ENCODE data around the gene BCAP31.

The BCAP31 gene

DNA sequence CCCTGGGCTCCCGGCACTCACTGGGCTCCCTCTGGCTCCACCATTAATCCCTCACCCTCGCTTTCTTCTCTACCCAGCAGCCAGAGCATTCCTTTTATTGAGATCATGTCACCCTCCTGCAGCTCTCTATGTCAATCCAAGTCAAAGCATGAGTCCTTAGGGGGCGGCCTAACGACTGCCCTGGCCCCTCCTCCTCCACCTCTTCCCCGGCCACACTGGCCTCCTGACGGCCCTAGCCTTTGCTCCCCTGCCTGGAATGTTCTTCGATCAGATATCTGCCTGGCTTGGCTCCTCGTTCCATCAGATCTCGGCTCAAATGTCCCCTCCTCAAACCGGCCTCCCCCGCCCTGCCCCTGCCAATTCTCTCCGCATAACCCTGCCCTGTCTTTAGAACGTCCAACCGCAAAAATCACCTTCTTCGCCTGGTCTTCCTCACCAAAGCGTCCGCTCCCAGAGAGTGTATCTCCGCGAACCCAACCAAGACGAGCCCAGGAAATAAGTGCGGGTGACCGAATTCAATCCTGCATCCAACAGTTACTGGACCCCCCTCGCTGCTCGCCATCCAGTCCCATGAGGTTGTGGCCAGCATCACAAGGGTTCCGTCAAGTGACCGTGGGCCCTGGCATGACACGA, 49.9 kb downstream of the BCAP31 start:
- DNase-seq (ENCODE audit: low spot score) = no peak

DNA sequence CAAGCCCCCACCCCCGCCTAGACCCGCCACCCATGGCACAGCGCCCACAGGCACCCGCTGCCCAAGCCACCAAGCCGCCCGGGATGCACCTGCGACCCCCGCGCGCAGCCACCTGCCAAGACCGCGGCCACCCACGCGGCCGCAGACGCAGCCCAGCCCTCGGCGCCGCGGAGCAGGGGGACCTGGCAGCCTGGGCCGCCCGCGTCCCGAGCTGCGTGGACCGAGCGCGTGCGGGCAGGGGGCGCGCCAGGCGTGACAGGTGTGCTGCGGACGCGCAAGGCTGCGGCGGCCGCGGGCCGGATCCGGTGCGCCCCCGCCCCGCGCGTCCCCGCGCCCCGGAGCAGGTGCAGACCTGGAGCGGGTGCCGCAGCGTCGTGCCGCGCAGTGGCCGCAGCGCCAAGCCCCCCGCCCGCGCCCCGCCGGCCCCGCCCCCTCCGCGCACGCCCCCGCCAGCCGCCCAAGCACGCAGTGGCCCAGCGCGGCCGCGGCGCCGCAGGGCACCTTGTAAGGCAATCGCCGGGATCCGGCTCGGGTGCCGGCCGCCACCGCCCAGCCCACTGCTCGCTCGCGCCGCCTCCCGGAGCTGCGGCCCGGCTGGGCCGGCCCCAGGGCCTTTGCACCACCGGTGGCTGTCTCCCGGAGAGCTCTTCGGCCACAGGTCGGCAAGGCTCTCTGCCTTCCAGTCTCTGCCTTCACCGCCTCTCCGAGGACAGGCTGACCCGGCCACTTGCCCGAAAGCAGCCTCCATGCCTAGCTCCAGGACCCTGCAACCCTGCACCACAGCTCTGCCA, 50.6 kb downstream of the BCAP31 start, which contains the start of gene PNCK:
TSS of gene PNCK (minus strand) at position 386 of the 791 bp plus-strand sequence. CDS start 737 bp downstream, outside the sequence.
- no peak for DNase-seq (ENCODE audit: low spot score)

DNA sequence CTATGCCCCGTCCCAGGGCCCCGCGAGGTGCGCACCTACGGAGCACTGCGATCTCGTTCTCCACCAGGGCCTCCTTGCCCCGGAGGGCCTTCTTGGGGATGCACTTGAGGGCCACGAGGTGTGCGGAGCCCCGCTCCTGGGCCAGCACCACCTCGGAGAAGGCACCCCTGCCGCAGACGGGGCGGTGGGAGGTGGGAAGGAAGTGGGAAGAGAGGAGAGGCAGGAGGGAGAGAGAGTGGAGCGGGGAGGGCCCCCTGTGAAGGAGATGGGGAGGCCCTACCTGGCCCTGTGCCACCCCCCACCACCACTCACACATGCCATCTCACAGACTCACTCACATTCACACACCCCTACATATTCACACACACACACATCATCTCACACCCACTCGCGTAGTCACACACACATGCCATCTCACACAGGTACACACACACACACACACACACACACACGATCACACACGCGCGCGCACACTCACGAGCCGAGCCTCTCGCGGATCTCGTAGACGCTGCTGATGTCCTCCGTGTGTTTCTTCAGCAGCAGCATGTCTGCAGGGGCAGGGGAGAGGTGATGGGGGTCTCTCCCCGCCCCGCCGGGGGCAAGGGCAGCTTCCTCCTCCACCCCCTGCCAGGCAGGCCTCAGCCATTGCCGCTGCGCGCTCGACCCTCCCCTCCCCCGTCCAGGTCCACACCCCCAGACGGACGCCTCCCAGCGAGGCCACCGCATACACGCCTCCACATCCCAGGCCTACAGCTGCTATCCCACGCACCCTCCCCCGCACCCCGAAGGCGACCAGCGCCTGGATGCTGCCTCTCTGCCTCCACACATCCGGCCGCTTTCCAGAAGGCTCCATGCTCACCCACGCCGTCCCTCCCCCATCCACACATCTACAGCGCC, 51.4 kb downstream of the BCAP31 start:
- DNase-seq (ENCODE audit: low spot score) = no peak

DNA sequence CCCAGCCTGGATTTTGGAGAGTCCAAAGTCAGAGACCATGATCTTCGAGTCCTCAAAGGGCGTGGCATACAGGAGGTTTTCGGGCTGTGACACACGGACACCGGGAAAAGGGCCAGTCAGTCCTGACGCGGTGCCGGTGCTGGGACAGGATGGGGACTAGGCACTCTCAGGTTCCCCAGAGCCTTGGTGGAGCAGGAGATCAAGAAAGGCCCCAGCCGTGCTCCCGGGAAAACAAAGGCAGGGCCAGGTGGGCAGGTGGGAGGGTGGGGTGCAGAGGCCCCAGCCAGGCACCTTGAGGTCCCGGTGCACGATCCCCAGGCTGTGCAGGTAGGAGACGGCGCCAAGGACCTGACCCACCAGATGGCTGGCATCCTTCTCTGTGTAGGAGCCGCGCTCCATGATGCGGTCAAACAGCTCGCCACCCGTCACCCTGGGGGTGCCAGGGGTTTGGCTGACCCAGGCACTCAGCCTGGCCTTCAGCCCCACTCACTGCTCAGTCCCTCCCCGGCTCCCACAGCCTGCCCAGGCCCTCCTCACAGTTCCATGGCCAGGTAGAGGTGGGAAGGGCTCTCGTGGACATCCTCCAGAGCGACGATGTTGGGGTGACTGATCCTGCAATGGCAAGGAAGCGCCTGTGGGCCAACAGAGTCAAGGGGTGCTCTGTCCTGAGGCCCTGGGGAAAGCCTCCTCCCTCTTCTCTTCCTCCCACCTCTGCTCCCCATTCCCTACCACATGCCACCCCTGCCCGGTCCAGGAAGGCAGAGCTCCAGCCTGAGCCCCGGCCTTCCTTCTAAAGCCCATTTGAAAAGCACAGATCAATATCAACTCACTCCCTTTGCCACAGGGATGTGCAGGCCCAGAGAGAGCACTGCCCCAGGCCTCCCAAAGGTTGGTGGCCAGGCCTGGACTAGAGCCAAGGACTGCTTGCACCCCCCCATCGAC, 52.3 kb downstream of the BCAP31 start:
- DNase-seq (ENCODE audit: low spot score) = no peak

DNA sequence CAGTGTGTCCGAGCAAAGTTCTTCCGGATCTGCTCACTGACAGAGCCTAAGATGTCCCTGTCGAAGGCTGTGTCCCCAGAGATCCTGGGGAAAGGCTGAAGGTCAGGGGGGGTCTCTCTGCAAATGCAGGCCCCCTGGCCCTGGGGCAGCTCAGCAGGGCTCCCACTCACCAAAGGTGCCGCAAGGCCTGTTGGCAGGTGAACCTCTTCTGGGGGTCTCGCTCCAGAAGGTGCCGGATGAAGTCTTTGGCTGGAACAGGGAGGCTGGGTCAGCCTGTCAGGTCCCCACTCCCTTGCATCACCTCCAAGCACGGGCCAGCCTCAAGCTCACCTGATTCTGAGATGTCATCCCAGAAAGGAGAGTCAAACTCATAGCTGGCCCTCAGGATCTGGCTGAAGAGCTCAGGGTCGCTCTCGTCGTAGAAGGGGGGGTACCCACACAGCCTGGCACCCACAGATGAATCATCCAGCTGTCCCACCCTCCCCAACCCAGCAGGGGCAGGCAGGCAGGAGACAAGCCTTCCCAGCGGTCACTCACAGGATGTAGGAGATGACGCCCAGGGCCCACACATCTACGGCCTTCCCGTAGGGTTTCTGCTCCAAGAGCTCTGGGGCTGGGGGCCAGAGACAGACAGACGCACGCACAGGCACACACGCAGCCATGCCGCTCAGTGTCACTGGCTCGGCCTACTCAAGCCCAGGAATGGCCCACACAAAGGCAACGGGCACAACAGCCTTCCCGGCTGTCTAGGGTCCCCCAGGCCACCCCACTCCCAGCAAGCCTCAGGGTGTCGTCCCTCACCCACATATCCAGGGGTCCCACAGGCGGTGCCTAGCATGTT, 53.2 kb downstream of the BCAP31 start:
- no peak for DNase-seq (ENCODE audit: low spot score)

DNA sequence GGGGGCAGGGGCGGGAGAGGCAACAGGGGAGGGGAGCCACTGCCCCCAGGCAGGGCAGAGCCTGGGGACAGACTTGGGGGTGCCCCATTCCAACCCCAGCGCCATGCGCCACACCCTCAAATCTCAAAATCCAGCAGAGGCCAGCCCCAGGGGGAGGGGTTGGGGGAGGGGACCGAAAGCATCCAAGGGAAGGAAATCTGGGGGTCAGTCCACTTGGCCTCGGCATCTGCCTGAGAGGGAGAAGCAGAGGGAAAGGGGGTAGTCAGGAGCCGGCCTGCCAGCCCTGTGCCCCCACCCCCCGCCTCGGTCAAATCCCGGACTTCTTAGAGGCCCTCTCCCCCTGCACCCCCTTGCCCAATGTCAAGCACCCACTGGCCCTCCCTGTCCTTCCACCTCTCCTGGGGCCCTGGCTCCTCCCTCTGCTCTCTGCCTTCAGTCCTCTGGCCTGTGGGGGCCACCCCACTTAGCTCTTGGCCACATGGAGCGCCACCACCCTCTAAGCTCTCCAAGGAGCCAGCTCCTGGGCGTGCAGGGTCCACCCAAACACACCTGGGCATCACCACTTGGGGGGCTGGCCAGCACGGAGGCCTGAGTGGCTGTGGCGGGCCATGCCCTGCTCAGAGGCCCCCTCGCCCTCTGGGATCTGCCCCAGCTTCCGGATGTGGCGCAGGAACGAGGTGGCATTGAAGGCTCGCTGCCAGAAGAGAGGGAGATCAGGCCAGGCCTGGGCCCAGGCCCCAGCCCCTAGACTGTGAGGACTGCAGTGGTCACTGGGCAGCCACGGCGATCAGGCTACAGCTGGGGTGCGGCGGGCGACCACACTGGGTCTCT, 54.1 kb downstream of the BCAP31 start:
- DNase-seq (ENCODE audit: low spot score) = no peak

DNA sequence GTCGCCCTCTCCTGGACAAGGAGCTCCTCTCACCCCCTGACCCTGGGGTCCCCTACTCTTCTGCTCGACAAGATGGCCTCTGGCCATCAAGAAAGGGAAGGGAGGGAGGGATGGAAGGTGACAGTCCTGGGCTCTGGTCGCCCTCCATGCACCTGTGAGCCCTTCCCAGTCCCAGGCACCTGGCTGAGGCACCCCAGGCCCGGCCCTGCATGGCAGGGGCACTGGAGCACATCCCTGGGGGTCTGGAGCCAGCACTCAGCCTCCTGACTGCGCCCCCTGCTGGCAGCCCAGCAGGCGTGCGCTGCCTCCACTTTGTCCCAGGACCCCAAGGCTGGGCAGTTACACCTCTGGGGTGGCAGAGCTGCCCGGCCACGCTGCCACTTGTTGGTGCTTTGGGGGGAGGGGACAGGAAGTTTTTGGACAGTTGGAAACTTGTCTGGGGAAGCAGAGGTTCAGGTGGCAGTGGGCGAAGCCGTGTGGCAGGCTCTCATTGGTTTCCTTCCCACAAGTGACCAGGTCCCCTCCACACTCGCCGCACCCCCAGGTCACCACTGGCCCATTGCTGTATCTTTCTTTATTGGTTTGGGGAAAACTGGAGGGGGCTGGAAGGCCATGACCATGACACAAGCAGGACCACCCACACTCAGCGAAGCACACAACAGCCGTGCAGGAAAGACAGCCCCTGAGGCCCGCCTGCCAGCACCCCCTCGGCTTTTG, 54.9 kb downstream of the BCAP31 start:
- no peak for DNase-seq (ENCODE audit: low spot score)

DNA sequence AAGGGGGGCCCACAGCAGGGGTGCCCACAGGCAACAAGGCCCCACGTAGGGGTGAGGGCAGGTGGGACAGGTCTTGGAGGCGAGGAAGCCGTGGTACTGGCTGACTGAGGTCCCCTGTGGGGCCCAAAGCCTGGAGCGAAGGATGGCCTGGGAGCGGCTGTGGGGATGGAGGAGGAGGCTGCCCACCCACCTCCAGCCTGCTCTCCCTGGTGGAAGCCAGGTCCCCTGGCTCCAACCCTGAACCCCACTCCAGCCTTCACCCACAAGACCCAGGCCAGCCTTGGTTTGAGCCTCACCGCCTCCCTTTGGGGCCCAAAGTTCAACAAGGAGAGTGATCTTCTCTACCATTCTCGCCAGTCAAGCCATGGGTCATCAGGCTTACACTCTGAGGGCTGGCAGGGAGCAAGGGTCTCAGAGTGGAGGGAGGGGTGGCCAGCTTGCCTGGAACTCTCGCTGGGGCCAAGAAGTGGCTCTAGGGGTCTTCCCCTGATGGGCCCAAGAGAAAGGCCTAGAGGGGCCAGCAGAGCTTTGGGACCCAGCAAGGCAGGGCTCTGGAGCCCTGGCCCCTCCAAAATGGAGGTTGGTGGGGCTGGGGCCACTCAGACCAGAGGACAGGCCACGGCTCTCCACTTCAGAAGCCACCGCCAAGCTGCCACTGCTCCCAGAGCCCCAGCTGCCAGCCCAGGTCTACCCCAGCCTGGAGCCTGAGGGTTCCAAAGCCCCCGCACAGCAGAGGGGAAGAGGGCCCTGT, 55.6 kb downstream of the BCAP31 start:
- DNase-seq (ENCODE audit: low spot score) = no peak

DNA sequence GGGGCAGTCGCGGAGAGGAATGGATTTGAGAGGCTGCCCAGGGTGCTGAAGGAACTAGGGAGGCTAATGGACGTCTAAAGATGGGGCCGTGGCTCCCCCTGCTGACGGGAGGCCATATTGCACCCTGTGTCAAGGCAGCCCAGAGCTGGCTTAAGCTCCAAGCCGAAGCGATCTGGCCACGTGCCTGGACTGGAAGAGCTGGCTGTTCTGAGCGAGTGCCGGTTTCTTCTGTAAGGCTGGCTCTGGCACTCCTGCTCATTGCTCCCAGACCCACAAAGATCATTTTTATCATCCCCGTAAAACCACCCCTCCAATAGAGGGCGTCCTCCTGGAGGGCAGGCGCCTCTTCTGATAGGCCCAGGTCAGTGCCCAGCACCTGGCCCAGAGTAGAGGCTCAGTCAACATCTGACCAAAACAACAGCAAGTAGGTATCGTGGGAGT, 56.2 kb downstream of the BCAP31 start:
- DNase-seq (ENCODE audit: low spot score) = peak; percentile 73

DNA sequence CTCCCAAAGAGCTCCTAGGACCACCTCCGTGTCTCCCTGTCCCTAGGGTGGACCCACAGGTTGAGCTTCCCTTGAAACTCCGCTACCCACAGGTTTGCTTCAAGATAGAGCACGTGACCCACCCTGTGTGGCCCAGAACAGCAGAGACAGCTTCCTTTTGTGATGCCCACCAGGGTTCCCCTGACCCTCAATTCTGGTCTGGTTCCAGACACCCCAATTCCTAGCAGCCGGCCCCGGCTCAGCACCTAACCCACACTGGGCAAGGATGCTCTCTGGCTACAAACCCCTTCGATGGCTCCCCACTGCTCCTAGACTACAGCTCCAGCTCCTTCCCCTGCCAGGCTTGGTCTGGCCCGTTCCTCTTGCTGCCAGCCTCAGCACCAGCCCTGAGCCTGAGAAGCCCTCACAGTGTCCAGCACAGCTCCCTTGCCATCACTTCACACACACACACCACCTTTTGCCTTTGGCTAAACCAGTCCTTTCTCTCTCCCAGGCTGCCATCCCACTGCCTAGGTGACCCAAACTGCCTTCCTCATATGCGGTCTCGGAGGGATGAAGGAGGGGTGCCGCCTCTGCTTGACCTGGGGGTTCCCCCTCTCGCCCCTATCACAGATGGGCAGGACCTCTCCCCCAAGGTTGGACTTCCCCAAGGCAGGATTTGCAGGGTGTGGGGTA, 56.8 kb downstream of the BCAP31 start:
- DNase-seq (ENCODE audit: low spot score) = no peak

DNA sequence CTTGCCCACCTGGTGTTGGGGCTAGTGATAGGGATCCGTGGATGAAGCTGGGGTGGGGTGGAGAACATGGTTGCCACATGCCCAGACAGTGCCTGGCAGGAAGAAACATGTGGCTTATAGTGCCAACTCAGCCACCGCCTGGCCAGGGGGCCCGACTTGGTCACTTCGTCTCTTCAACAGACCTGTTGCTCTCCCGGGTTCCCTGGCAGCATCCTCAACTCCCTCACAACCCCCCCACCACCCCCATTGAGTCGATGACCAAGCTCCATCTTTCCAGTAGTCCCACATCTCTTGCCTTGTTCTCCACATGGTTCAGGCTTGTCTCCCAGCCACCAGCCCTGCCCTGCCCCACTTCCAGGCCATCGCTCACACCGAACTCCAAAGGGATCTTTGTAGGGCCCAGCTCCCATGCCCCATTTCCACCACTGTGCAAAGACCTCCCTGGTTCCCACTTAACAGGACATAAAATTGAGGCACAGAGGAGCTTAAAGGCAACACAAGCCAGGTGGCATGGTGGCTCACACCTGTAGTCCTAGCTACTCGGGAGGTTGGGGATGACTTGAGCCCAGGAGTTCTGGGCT, 58.4 kb downstream of the BCAP31 start:
- no peak for DNase-seq (ENCODE audit: low spot score)

DNA sequence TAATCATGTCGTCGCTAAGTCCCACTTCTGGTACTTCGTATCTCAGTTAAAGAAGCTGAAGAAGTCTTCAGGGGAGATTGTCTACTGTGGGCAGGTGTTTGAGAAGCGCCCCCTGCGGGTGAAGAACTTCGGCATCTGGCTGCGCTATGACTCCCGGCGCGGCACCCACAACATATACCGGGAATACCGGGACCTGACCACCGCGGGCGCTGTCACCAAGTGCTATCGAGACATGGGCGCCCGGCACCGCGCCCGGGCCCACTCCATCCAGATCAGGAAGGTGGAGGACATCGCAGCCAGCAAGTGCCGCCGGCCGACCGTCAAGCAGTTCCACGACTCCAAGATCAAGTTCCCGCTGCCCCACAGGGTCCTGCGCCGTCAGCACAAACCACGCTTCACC, 61.9 kb downstream of the BCAP31 start:
- peak; percentile 29 for DNase-seq (ENCODE audit: low spot score)

DNA sequence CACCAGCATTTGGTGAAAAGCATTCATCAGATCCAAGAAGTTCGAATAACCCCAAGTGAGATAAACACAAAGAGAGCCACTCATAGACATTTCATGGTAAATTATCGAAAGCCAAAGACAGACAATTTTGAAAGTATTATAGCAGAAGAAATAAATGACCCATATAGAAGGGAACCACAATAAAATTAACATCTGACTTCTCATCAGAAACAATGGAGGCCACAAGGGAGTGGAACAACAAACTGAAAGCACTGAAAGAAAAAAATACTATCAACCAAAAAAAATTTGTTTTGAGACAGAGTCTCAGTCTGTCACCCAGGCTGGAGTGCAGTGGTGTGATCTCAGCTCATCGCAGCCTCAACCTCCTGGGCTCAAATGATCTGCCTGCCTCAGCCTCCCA, 64.9 kb downstream of the BCAP31 start:
- no peak for DNase-seq (ENCODE audit: low spot score)

DNA sequence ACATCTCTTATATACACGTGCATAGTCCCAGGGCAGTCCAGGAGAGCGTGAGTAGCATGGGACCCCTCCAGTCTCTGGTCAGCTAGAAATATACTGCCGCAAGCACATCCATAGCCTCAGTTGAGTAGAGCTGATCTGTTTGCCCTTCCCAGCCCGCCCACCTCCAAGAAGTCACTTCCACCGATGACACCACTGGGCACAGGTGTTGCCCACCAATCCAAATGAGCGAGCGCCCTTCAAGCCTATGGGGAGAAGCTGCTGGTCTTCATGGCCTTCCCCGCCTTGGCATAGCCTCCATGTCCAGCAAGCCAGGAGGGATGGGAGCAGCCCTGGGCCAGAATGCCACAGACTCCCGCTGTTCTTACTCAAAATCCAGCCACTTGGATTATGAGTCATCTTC, 67.0 kb downstream of the BCAP31 start:
- no peak for DNase-seq (ENCODE audit: low spot score)

DNA sequence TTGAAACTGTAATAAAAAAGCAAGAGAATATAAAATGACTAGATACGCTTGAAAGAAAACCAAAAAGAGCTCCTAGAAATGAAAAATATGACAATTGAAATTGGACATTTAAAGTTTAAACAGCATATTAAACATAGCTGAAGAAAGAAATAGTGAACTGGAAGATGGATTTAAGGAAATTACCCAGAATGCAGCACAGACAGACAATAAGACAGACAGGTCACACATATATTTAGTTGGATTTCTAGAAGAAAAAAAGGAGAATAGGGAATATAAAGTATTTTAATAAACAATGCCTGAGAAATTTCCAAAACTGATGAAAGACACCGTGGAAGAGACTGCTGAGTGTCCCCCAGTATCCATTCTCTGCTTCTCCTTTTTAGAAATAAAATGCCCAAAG, 70.6 kb downstream of the BCAP31 start:
- no peak for DNase-seq (ENCODE audit: low spot score)

DNA sequence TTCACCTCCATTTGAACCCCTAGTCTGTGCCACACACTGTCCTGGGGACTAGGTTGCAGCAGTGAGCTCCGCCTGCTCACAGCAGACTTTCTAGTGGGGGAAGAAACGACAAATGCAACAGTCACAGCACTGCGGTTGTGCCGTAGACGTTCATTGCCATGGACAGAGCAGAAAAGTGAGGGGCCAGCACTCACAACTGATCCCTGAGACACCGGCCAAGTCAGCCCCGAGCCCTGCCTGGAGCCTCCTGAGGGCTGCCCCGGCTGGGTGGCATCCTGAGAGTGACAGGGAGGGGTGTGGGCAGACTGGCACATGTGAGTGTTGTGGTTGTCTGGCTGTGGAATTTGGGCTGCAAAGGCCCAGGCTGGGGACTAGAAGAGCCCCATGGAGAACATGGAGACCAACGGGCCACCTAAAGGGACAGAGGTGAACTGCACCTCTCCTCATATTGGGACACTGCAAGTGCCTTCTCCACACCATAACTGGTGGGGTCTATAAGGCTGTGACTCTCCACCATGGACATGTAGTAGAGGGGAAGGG, 72.6 kb downstream of the BCAP31 start:
- no peak for DNase-seq (ENCODE audit: low spot score)

DNA sequence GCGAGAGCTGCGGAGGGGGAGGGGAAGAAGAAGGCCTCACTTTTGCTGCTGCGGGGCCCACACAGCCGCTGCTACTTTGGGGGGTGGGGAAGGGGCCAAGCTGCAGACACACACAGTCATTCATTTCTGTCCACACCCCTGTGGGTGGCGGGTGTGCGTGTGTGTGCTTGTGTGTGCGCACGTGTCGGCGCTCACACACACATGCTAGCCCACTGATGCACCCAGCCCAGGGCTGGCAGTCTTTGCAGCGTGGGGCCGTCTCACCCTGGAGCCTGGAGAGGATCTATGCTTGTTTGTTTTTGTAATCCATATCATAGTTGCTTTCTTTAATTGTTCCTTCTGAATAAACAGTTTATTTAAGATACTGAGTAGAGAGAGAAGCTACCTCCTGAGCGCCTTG, 73.2 kb downstream of the BCAP31 start:
- DNase-seq (ENCODE audit: low spot score) = no peak
